Choroid plexus epithelial cell (primary cell): ENCODE data around the gene TMEM106C.

Experiments
- DNase-seq: peaks from one replicate; pipeline ENCODE4 v3.0.0-alpha.2; 2010; ENCODE audit warnings: low read depth
- H3K4me3 ChIP-seq: 2 replicates; pipeline ENCODE4 v1.5.1; 2011; ENCODE audit warnings: low read depth, mild to moderate bottlenecking, control low read depth, low read length, moderate library complexity
- CTCF ChIP-seq: conservative IDR thresholded peaks from 2 replicates; pipeline ENCODE4 v1.5.1; 2011; ENCODE audit warnings: low read depth, mild to moderate bottlenecking, control low read depth, inconsistent platforms, low read length, moderate library complexity

Gene TMEM106C

GRCh38 chr12:47963340-47964040 is at the start of gene TMEM106C:
Gene TMEM106C (plus strand): TSS chr12:47963596. CDS start chr12:47964237, 641 bp downstream.
- peak; percentile 95 for TF ChIP-seq CTCF
- DNase-seq = peak; percentile 93
- peak within 1 kb of the TSS; percentile 88 for H3K4me3 ChIP-seq

- H3K4me3 ChIP-seq = no peak overlapping the region
- no peak for TF ChIP-seq CTCF
- no peak for DNase-seq
Observed at GRCh38 chr12:47920913-47921312, 42.5 kb upstream of the TMEM106C start.

- TF ChIP-seq CTCF = no peak
- no peak for DNase-seq
- no peak overlapping the region for H3K4me3 ChIP-seq
Observed at GRCh38 chr12:47921907-47922306, 41.5 kb upstream of the TMEM106C start.

- H3K4me3 ChIP-seq = no peak overlapping the region
- DNase-seq = no peak
- TF ChIP-seq CTCF = no peak
Observed at GRCh38 chr12:47927346-47927745, 36.0 kb upstream of the TMEM106C start.

GRCh38 chr12:47930634-47931033 is 32.8 kb upstream of the TMEM106C start:
- TF ChIP-seq CTCF = no peak
- DNase-seq = no peak
- H3K4me3 ChIP-seq = no peak overlapping the region

- no peak for TF ChIP-seq CTCF
- DNase-seq = no peak
- H3K4me3 ChIP-seq = no peak overlapping the region
Observed at GRCh38 chr12:47931187-47931586, 32.2 kb upstream of the TMEM106C start.

- no peak for TF ChIP-seq CTCF
- H3K4me3 ChIP-seq = no peak overlapping the region
- peak; percentile 89 for DNase-seq
Observed at GRCh38 chr12:47935184-47935583, 28.2 kb upstream of the TMEM106C start.
